Mammary epithelial cell (primary cell): ENCODE data around the gene NEK6.

Source experiments
- CTCF ChIP-seq, 2 donors: IDR thresholded peaks in 1 of 2; conservative IDR thresholded peaks in 1 of 2; 2 replicates each; pipeline ENCODE4 v1.5.1; 2011 to 2012; ENCODE audit warnings: inconsistent platforms in 2 of 2, low read length in 2 of 2, mild to moderate bottlenecking in 2 of 2, control low read depth in 1 of 2, low read depth in 1 of 2; ENCODE audit not compliant: insufficient read depth in 1 of 2; ENCODE audit errors: extremely low read depth in 1 of 2
- EZH2 ChIP-seq: IDR thresholded peaks from 2 replicates; pipeline ENCODE4 v1.6.1; 2012; ENCODE audit warnings: low read length, inconsistent platforms, borderline replicate concordance

GRCh38 chr9:124384210-124384609, 126.5 kb downstream of the NEK6 start:
- no peak for TF ChIP-seq EZH2
- no peak for TF ChIP-seq CTCF (conservative IDR thresholded peaks at IDR 0.05 in 1 of 2, IDR thresholded peaks at IDR 0.05 in 1 of 2; ENCODE audit: extremely low read depth in 1 of 2, insufficient read depth in 1 of 2, low read depth in 1 of 2, low read length in 2 of 2)
